Measurements from ENCODE around the gene SLC30A4. TPM values are rescaled to one million over a fixed set of nuclear protein-coding genes. Genes with fewer than 3 reads are reported as not detected.

SLC30A4 gene
- total and polyA plus RNA-seq, 2 of the 8 experiments (the other 6 are each of a cell fraction or from before 2014, with no cell fraction given), result under 0.01 to 0.07 TPM

- Histone ChIP-seq H3K4me3 (ENCODE audit: extremely low read depth in 1 of 4, insufficient read depth in 2 of 4, low read depth in 3 of 4, low read length in 4 of 4) (peak overlapping the region; percentile 38 to 59 (median 44)), H3K23ac (ENCODE audit: insufficient read length) (no peak overlapping the region), H4K91ac (replicated peaks; ENCODE audit: insufficient read length, low read length) (no peak overlapping the region), H3K14ac (ENCODE audit: insufficient read length) (no peak overlapping the region), H3K79me1 (ENCODE audit: low read depth, low read length) (no peaks in the 10 kb centered on the region), H3K79me2 (ENCODE audit: control insufficient read depth in 1 of 2, insufficient read depth in 2 of 2, low read length in 2 of 2) (no peaks in the 10 kb centered on the region), H2BK120ac (replicated peaks; ENCODE audit: low read depth, low read length) (no peak overlapping the region), H3K9ac (replicated peaks in 1 of 4; ENCODE audit: extremely low read depth in 1 of 4, low read depth in 3 of 4, low read length in 3 of 4) (no peak overlapping the region), H3K36me3 (ENCODE audit: control insufficient read depth in 2 of 4, insufficient read depth in 4 of 4, low read length in 3 of 4) (no peaks in the 10 kb centered on the region), H3K18ac (ENCODE audit: extremely low read depth, low read length) (no peak overlapping the region), H2AK5ac (ENCODE audit: low read depth, low read length) (no peak overlapping the region), H3K9me3 (ENCODE audit: insufficient read depth in 2 of 2, low read depth in 1 of 2, low read length in 1 of 2) (no peaks in the 10 kb centered on the region), H4K20me1 (replicated peaks in 1 of 2; ENCODE audit: control insufficient read depth in 1 of 2, insufficient read depth in 2 of 2, low read length in 2 of 2) (no peaks in the 10 kb centered on the region), H2BK15ac (ENCODE audit: low read length) (no peak overlapping the region), H4K5ac (ENCODE audit: insufficient read length, low read depth, low read length) (no peak overlapping the region), H3K4ac (replicated peaks; ENCODE audit: insufficient read length, low read depth, low read length) (no peak overlapping the region), H3K27me3 (replicated peaks in 1 of 4; ENCODE audit: control insufficient read depth in 3 of 4, extremely low read depth in 1 of 4, insufficient read depth in 3 of 4, low read length in 3 of 4) (peaks cover 28 to 52% (median 41%) of the 10 kb centered on the region in 4 experiments), H4K8ac (ENCODE audit: extremely low read depth, insufficient read depth, low read length) (no peak overlapping the region), H2BK20ac (ENCODE audit: low read length) (no peak overlapping the region), H3K27ac (ENCODE audit: low read depth, low read length) (no peak overlapping the region), H3K56ac (replicated peaks; ENCODE audit: insufficient read length, low read depth, low read length) (no peak overlapping the region), H3K4me1 (replicated peaks in 1 of 4; ENCODE audit: control insufficient read depth in 3 of 4, insufficient read depth in 4 of 4, low read length in 3 of 4) (peaks cover 0 to 3% (median 0%) of the 10 kb centered on the region in 4 experiments; a peak in 3 of 7 replicates), H2BK5ac (ENCODE audit: low read depth, low read length) (no peak overlapping the region), H2AFZ (ENCODE audit: low read length) (peak overlapping the region; percentile 36; the same call in 1 of the 2 replicates), H3K4me2 (ENCODE audit: insufficient read depth in 1 of 2, low read depth in 2 of 2, low read length in 2 of 2) (peak overlapping the region; percentile 73 to 74), H2BK12ac (ENCODE audit: low read depth, low read length) (no peak overlapping the region), H3K23me2 (ENCODE audit: low read depth, low read length) (peaks cover 4% of the 10 kb centered on the region; the same call in 1 of the 2 replicates)
- TF ChIP-seq E2F6 (IDR thresholded peaks at IDR 0.05) (no peak), TAF1 (IDR thresholded peaks at IDR 0.05; ENCODE audit: low read depth, low read length) (no peak), EZH2 (IDR thresholded peaks at IDR 0.05; ENCODE audit: low read depth, low read length, severe bottlenecking) (peak; percentile 93), USF2 (IDR thresholded peaks at IDR 0.05; ENCODE audit: low read length) (no peak), RNF2 (IDR thresholded peaks at IDR 0.05; ENCODE audit: borderline replicate concordance, low read depth, low read length, missing control alignments, poor library complexity, severe bottlenecking) (peak; percentile 62), SRF (IDR thresholded peaks at IDR 0.05; ENCODE audit: low read depth, low read length) (no peak)
- FAIRE-seq (no peak), DNase-seq (ENCODE audit: low read depth in 1 of 2, low spot score in 2 of 2) (no peak)
- ChIA-PET CTCF (ENCODE audit: partially characterized antibody) (interaction anchor here (0.7 to 1.3 kb wide), 2 partner anchors 9 to 25 kb away, joined by 3 to 12 read pairs; no protein-coding TSS in a partner anchor), POLR2A (ENCODE audit: partially characterized antibody) (no interaction called here)
- 35% methylated on average over 27 of the region's 27 CpGs; no CpG with 5 or more reads in 1 of the 2 experiments for WGBS, 2 experiments (ENCODE audit: extremely low coverage in 1 of 2, insufficient coverage in 1 of 2, insufficient read length in 1 of 2, insufficient replicate concordance in 2 of 2, low coverage in 1 of 2, low lambda C conversion rate in 2 of 2, missing lambda C conversion rate in 1 of 2)
These were observed 793 bp downstream of the SLC30A4 start for GRCh38 chr15:45521596-45522327.

All from H1 (cell line).